A673 (cell line): ENCODE results near the gene BTN1A1. TPM values are rescaled to one million over a fixed set of nuclear protein-coding genes. Genes with fewer than 3 reads are reported as not detected.

Source experiments
- BruUV-seq: library from RNA; stranded (reverse); fragments of 400-500 nt; replicated peaks from 2 replicates; lab custom pipeline; 2021; lab: Mats Ljungman, UMichigan
- CTCF ChIA-PET: fragments of 300-600 bp; sonication (Branson Sonifier 250); formaldehyde crosslinking; loops from one replicate; lab custom pipeline; 2022; ENCODE audit warnings: antibody characterized with exemption; lab: Charles Lee
- POLR2A ChIA-PET: fragments of 300-600 bp; sonication (Branson Sonifier 250); formaldehyde crosslinking; loops from one replicate; lab custom pipeline; 2022; ENCODE audit warnings: antibody characterized with exemption; ENCODE audit not compliant: low non-redundant PET; lab: Charles Lee
- DNase-seq: peaks from one replicate; pipeline ENCODE4 v3.0.0-alpha.2; 2015; ENCODE audit warnings: low spot score
- H3K27ac ChIP-seq: fragments of 200-600 bp; sonication (generic); 2 replicates; pipeline ENCODE4 v1.5.1; 2016; ENCODE audit warnings: mixed run types, low read depth, mild to moderate bottlenecking, mixed read lengths, antibody characterized with exemption, low read length; ENCODE audit not compliant: poor library complexity, severe bottlenecking
- H3K27me3 ChIP-seq: fragments of 200-600 bp; sonication (generic); replicated peaks from 2 replicates; pipeline ENCODE4 v1.6.1; 2017; ENCODE audit warnings: mixed run types, low read depth, mild to moderate bottlenecking, mixed read lengths, antibody characterized with exemption, low read length; ENCODE audit not compliant: insufficient read depth, poor library complexity
- H3K36me3 ChIP-seq: fragments of 200-600 bp; sonication (generic); 2 replicates; pipeline ENCODE4 v1.6.1; 2016; ENCODE audit warnings: mixed run types, mild to moderate bottlenecking, mixed read lengths, antibody characterized with exemption, low read length; ENCODE audit not compliant: insufficient read depth, poor library complexity, severe bottlenecking
- H3K4me1 ChIP-seq: fragments of 200-600 bp; sonication (generic); 2 replicates; pipeline ENCODE4 v1.6.1; 2017; ENCODE audit warnings: mixed run types, mild to moderate bottlenecking, mixed read lengths, antibody characterized with exemption, low read length; ENCODE audit not compliant: insufficient read depth, poor library complexity, severe bottlenecking
- H3K4me3 ChIP-seq: fragments of 200-600 bp; sonication (generic); 2 replicates; pipeline ENCODE4 v1.5.1; 2016; ENCODE audit warnings: low read depth, mixed run types, mild to moderate bottlenecking, mixed read lengths, low read length; ENCODE audit not compliant: poor library complexity, severe bottlenecking
- H3K9me3 ChIP-seq: fragments of 200-600 bp; sonication (generic); 2 replicates; pipeline ENCODE4 v1.6.1; 2016; ENCODE audit warnings: mixed run types, low read depth, mild to moderate bottlenecking, mixed read lengths, antibody characterized with exemption, low read length; ENCODE audit not compliant: poor library complexity, severe bottlenecking
- CTCF ChIP-seq: fragments of 300-800, 200-600 bp; sonication (generic); conservative IDR thresholded peaks from 2 replicates; pipeline ENCODE4 v1.5.1; 2017; ENCODE audit warnings: low read depth, mild to moderate bottlenecking, antibody characterized with exemption, low read length, moderate library complexity, mixed read lengths
- EZH2 ChIP-seq: fragments of 200-600 bp; sonication (generic); IDR thresholded peaks from 2 replicates; pipeline ENCODE4 v1.6.1; 2017; ENCODE audit warnings: borderline replicate concordance, low read depth, mild to moderate bottlenecking, mixed read lengths, antibody characterized with exemption, low read length; ENCODE audit not compliant: poor library complexity, severe bottlenecking
- intact Hi-C: fragments of 100-400 bp; cut with micrococcal nuclease; formaldehyde crosslinking; loops from one replicate; pipeline ENCODE4 v1.10.0; 2022; ENCODE audit not compliant: unreplicated experiment
- total RNA-seq: library from RNA; stranded (reverse); gene quantifications from 2 replicates; pipeline ENCODE4 v1.2.3, GENCODE V29; 2021

The BTN1A1 gene
- total RNA-seq, 1 experiment from 2014 or later: not detected

- H3K4me1 ChIP-seq: peaks cover 7% of the 10 kb centered on the region
- intact Hi-C loops: no loop called here
- no peak for DNase-seq
- CTCF ChIA-PET: no interaction called here
- no peak overlapping the region for H3K27ac ChIP-seq
- H3K36me3 ChIP-seq: no peaks in the 10 kb centered on the region
- TF ChIP-seq EZH2 (no peak), CTCF (no peak)
- no peaks in the 10 kb centered on the region for H3K9me3 ChIP-seq
- POLR2A ChIA-PET: no interaction called here
- BruUV-seq: no TSS peak
- H3K4me3 ChIP-seq: no peak overlapping the region
- H3K27me3 ChIP-seq: no peaks in the 10 kb centered on the region
Measured at GRCh38 chr6:26516481-26517427, 16.7 kb downstream of the BTN1A1 start.

DNA sequence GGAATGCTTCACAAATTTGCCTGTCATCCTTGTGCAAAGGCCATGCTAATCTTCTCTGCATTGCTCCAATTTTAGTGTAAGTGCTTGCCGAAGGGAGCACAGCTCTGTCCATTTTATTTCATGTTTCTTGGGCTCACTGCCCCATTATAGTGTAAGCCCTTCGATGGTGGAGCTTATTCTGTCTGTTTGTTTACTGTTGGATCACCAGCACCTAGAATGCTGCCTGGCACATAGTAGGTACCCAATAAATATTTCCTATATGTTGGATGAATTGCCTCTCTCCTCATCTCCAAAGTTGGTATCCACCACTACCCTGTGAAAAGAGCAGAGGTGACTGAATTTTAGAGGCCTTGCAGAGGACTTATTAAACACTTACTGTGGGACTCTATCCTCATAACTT, 19.3 kb downstream of the BTN1A1 start:
- Histone ChIP-seq H3K9me3 (no peaks in the 10 kb centered on the region), H3K4me3 (no peak overlapping the region), H3K36me3 (no peaks in the 10 kb centered on the region), H3K27ac (no peak overlapping the region), H3K4me1 (peaks cover 7% of the 10 kb centered on the region), H3K27me3 (no peaks in the 10 kb centered on the region)
- TF ChIP-seq EZH2 (no peak), CTCF (no peak)
- intact Hi-C loops: no loop called here
- no peak for DNase-seq
- no TSS peak for BruUV-seq
- CTCF ChIA-PET: no interaction called here
- POLR2A ChIA-PET: no interaction called here

GRCh38 chr6:26520237-26520849, 20.2 kb downstream of the BTN1A1 start:
- no peak for DNase-seq
- Histone ChIP-seq H3K4me3 (peak overlapping the region; percentile 25), H3K36me3 (no peaks in the 10 kb centered on the region), H3K9me3 (no peaks in the 10 kb centered on the region), H3K27me3 (no peaks in the 10 kb centered on the region), H3K4me1 (peaks cover 7% of the 10 kb centered on the region), H3K27ac (peak overlapping the region; percentile 79)
- intact Hi-C loops: loop anchor here (2.0 kb wide), 1 partner anchor 48 kb away; no protein-coding TSS in a partner anchor
- ChIA-PET POLR2A (interaction anchor here (0.6 kb wide), 1 partner anchor 174 kb away, joined by 3 read pairs; no protein-coding TSS in a partner anchor), CTCF (no interaction called here)
- TF ChIP-seq CTCF (no peak), EZH2 (no peak)
- TSS peak; percentile 91 for BruUV-seq
